HCT116 (cell line): ENCODE data around the gene ATP6V1G3.

Source experiments
- CEBPB ChIP-seq: IDR thresholded peaks from 2 replicates; pipeline ENCODE4 v1.6.1; 2012; ENCODE audit warnings: low read depth
- CTCF ChIP-seq, 3 experiments: fragments of 200-600 bp in 1 of 3; sonication (generic) in 1 of 3; IDR thresholded peaks in 2 of 3; conservative IDR thresholded peaks in 1 of 3; 2 replicates each; pipeline ENCODE4 v1.5.1; 2012 to 2017; ENCODE audit warnings: low read depth in 2 of 3, low read length in 2 of 3, antibody characterized with exemption in 1 of 3, borderline replicate concordance in 1 of 3, control low read depth in 1 of 3, mild to moderate bottlenecking in 1 of 3, mixed read lengths in 1 of 3, mixed run types in 1 of 3, moderate library complexity in 1 of 3; ENCODE audit not compliant: insufficient read depth in 1 of 3
- EGR1 ChIP-seq: IDR thresholded peaks from 2 replicates; pipeline ENCODE4 v1.6.1; 2012; ENCODE audit warnings: low read depth
- EZH2 ChIP-seq: fragments of 200-600 bp; sonication (generic); IDR thresholded peaks from 2 replicates; pipeline ENCODE4 v1.6.1; 2017; ENCODE audit warnings: antibody characterized with exemption, mixed run types
- EZH2phosphoT487 ChIP-seq: fragments of 200-600 bp; IDR thresholded peaks from 2 replicates; pipeline ENCODE4 v1.6.1; 2018; ENCODE audit warnings: antibody characterized with exemption, borderline replicate concordance
- MAX ChIP-seq: IDR thresholded peaks from 2 replicates; pipeline ENCODE4 v1.6.1; 2012
- POLR2A ChIP-seq: IDR thresholded peaks from 2 replicates; pipeline ENCODE4 v1.7.0; 2011; ENCODE audit warnings: borderline replicate concordance; ENCODE audit not compliant: insufficient read depth, insufficient read length; ENCODE audit errors: extremely low read depth
- POLR2AphosphoS5 ChIP-seq: IDR thresholded peaks from 2 replicates; pipeline ENCODE4 v1.6.1; 2011; ENCODE audit warnings: mild to moderate bottlenecking, low read depth, low read length, moderate library complexity
- RAD21 ChIP-seq: IDR thresholded peaks from 2 replicates; pipeline ENCODE4 v1.6.1; 2012; ENCODE audit warnings: low read depth, mild to moderate bottlenecking
- SRF ChIP-seq: IDR thresholded peaks from 2 replicates; pipeline ENCODE4 v1.6.1; 2012; ENCODE audit warnings: low read depth
- TCF7L2 ChIP-seq: IDR thresholded peaks from 2 replicates; pipeline ENCODE4 v1.7.0; 2011; ENCODE audit warnings: borderline replicate concordance, inconsistent platforms; ENCODE audit not compliant: insufficient read depth, insufficient read length; ENCODE audit errors: extremely low read depth
- YY1 ChIP-seq: IDR thresholded peaks from 2 replicates; pipeline ENCODE4 v1.6.1; 2011; ENCODE audit warnings: low read length, low read depth, moderate library complexity, mild to moderate bottlenecking; ENCODE audit not compliant: insufficient replicate concordance; ENCODE audit errors: extremely low read depth

GRCh38 chr1:198558402-198558801 is 17.9 kb upstream of the ATP6V1G3 start:
- TF ChIP-seq POLR2A (no peak), EZH2 (no peak), CTCF (IDR thresholded peaks at IDR 0.05 in 2 of 3, conservative IDR thresholded peaks at IDR 0.05 in 1 of 3; ENCODE audit: borderline replicate concordance in 1 of 3, insufficient read depth in 1 of 3, low read depth in 2 of 3, low read length in 2 of 3) (no peak), TCF7L2 (no peak), EZH2phosphoT487 (no peak), MAX (no peak), CEBPB (no peak), SRF (no peak), POLR2AphosphoS5 (no peak), YY1 (no peak), EGR1 (no peak), RAD21 (no peak)
